DND-41 (cell line): ENCODE data around the gene SLC6A17.

Experiments used
- CTCF ChIP-seq: IDR thresholded peaks from 2 replicates; pipeline ENCODE4 v1.5.1; 2012; ENCODE audit warnings: borderline replicate concordance, low read length, moderate library complexity, mild to moderate bottlenecking; ENCODE audit not compliant: poor library complexity, severe bottlenecking; ENCODE audit errors: extremely low read depth
- EZH2 ChIP-seq: IDR thresholded peaks from 3 replicates; pipeline ENCODE4 v1.6.1; 2012; ENCODE audit warnings: borderline replicate concordance, low read depth, mild to moderate bottlenecking, moderate library complexity, low read length, inconsistent platforms; ENCODE audit not compliant: severe bottlenecking

- TF ChIP-seq CTCF (no peak), EZH2 (no peak)
Measured at GRCh38 chr1:110195196-110195595, 44.9 kb downstream of the SLC6A17 start.
